Stimulated activated CD4-positive, alpha-beta T cell treated with anti-CD3 and anti-CD28 coated beads, TNF-alpha, amount 100 ng/mL, for 4 hours (primary cell): ENCODE data around the gene RBMS3.
"Not testable (repeated sequence)": the region's sequence is repeated elsewhere in the genome, so short reads cannot be mapped to it uniquely, and the experiment has no call there.

Experiments
- DNase-seq, 3 experiments: peaks; one replicate each; pipeline ENCODE4 v3.0.0-alpha.2; 2020; ENCODE audit warnings: low read depth in 3 of 3

Gene RBMS3

DNA sequence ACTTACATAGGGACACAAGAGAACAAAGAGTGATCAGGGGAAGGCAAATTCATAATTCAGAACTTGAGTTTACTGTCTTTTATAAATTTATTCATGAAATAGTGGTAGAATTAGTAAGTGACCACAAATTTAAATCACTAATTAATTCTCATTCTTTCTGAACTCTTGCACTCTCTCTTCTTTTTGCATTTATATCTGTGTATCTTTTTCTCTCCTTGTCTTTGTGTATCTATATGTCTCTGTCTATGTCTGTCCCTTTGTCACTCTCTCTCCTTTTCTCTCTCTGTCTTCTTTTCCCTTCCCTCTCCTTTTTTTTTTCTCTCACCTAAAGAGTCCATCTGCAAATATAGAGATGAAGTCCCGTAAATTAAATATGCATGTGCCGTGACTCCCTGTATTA, 31.5 kb downstream of the RBMS3 start:
- DNase-seq, result no peak

DNA sequence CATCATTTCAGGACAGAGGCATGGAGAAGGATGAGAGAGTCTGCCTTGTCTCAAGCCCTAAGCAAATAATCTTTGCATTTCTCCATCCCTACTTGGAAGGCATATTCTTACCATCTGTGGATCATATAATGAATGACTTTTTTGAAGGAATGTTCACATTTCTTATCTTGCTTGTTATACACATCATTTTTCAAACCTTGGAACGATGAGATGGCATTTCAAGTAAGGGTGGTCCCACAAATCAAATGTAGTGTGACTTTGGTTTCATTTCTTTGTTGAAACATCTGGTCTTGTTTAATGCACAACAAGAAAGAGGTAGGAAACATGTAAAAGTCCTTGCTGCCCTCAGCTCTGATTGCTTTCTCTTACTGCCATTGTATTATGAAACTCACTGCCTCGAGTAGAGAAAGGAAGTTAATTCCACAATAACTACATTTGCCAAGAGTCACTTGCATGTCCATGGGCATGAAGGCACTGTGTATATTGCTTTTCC, 32.1 kb downstream of the RBMS3 start:
- DNase-seq, result no peak

DNA sequence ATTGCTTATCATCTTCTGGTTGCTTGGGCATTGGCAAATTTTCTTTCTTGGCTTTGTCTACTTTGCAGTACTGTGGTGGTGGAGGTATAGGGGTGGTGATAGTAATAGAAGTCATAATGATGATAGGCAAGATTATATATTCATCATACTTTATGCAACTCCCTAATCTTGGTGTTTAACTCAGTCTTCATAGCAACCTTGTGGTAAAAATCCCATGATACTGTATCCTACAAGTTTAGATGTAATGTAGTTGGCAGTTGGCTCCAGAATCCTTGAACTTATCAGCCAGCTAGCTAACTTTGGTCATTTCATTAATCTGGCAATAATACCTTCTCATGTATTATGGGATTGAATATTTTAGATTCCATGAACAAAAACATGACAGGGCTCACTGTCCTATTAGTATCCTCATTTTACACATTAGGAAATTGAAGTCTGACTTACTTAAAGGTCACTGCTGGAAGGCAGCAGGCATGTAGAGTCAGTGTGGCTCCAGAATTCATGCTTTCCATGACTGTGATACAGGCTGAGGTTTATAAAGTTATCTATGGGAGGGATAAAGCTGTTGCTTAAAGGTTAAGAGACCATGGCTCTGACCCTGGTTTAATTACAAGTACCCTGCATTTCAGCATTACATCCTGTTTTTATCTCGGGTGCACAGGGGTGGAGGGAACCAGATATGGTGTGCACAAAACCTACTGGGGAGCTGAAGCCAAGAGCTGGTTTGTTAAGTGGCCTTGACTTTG, 33.3 kb downstream of the RBMS3 start:
- DNase-seq, result no peak

DNA sequence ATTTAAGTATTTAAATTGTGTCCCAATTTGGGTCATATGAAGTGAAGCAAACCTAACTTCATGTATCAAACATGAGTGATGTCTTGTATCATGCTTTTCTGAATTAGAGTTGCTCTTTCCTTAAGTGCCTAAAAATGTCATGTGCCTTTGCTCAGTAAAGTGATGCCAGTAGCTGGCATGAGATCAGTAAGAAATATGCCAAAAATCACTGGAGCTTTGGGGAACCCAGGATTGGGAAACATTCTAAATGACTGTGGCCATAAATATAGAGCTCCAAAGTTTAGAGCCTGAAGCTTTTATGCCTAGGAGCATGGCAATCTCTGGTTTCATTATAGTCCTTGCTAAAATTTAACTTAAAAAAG, 33.8 kb downstream of the RBMS3 start:
- DNase-seq, result no peak

DNA sequence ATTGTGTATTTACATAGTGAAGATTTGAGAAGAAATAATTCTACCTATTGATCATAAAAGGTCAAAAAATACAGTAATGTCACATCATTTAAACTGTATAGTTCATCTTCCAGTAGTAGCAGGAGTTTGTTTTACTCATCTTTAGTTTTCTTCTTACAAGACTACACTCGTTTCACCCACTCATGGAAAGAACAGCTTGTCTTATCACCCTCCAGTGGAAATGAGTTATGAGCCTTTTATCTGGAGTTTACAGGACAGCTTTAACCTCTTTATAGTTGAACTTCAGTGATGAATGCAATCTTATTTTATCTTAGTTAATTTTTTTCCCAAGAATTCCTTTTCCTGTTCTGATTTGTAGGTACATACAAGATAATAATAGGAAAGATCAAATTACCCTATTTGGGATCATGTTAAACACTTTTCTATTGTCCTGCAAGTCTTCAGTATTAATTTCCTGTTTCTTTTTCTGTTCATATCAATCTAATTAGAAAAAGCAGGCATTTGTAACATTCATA, 36.8 kb downstream of the RBMS3 start:
- DNase-seq, result no peak

DNA sequence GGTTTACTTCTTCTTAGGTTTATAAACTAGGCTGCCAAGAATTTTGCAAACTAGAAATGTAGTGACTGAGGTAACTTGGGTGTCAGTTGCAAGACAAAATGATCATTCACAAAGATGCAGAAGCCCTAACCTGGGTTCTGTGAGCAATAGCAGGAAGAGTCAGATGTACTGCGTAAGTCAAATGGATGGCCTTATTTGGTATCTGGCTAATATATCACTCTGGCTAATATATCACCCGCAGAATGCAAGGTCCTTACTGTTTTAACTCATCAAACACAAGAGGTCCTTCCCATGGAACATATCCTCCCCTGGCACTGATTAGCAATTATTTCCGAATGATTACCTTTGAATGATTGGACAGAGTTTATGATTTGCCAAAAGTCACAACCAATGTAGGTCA, 37.4 kb downstream of the RBMS3 start:
- no peak for DNase-seq

DNA sequence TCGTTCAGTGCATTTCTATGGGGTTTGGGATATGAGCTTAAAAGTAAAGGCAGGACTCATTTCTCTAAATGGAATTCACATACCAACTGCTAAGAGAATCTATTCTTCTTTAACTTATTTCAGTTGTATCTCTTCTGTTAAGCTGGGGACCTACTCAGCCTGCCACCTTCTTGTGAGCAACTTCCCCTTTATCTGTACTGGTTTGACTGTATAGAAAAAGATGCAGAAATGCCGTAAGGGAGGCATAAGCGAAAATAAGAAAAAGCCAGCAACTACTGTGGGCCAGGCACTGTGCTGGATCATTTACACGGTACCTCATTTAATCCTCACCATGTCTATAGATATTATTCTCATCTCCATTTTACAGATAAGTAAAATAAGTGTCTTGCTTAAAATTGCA, 38.4 kb downstream of the RBMS3 start:
- DNase-seq, result no peak

DNA sequence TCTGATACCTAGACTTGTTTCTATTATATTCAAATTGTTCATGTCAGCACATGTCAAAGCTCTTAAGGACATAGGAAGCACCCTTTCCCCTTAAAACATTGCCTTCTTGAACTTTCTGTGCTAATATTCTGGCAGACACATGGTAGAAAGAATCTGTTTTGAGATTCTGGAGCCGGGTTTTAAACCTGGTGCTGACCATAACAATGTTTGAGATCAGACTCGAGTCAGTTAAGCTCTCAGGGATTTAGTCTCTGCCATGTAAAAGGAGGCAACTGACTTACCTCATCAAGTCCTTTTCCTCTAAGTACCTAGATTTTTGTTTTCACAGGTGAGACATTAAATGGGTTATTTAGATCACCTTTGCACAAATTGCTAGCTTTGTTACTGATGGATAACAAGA, 38.9 kb downstream of the RBMS3 start:
- no peak for DNase-seq

DNA sequence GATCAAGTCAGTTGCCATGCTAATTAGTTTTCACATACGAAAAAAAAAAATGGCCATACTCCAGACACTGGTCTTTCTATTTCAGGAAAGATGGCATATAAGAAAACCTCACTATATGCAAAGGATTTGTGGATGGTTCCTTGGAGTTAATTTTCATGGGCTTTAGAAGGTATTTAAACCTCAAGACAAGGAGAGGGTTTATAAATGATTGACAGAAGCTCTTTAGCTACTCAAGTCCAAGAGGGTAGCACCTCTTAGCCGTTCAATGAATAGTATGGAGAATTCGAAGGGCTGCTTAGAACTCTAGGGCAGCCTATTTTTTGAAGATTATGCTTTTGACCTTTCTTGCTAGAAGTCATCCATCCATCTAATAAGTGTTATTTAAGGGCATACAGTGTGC, 41.7 kb downstream of the RBMS3 start:
- no peak for DNase-seq

DNA sequence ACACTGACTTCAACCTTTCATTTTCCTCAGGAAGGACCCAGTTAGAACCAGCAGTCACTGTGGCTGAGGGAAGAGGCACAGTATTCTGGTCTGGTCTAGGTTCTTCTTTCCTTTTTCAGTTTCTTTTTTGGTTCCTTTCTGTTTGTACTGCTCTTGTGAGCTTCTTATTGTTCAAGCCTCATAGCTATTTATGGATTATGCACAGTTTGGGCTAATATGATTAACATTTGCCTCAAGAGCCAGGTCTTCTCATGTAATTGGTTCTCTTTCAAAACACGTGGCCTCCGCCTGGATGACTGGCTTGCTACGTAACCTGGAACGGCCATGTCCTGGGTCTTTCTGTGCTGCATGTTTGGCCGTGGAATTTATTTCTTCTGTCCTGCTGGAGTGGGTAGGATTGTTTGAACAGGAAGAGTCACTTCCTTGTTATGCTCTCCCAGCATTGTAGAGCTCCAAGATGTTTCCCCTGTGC, 43.3 kb downstream of the RBMS3 start:
- no peak for DNase-seq

DNA sequence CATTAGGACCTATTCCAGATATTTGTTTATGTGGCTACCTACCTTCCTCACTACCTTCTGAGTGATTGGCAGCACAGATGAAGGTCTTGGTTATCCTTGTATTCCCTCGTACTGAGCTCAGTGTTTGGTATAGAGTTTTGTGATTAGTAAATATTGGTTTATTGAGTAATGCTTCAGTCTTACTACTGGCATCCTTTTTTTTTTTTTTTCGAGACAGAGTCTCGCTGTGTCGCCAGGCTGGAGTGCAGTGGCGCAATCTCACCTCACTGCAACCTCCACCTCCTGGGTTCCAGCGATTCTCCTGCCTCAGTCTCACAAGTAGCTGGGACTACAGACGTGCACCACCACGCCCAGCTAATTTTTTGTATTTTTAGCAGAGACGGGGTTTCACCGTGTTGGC, 45.7 kb downstream of the RBMS3 start:
- DNase-seq, result not testable (repeated sequence)

DNA sequence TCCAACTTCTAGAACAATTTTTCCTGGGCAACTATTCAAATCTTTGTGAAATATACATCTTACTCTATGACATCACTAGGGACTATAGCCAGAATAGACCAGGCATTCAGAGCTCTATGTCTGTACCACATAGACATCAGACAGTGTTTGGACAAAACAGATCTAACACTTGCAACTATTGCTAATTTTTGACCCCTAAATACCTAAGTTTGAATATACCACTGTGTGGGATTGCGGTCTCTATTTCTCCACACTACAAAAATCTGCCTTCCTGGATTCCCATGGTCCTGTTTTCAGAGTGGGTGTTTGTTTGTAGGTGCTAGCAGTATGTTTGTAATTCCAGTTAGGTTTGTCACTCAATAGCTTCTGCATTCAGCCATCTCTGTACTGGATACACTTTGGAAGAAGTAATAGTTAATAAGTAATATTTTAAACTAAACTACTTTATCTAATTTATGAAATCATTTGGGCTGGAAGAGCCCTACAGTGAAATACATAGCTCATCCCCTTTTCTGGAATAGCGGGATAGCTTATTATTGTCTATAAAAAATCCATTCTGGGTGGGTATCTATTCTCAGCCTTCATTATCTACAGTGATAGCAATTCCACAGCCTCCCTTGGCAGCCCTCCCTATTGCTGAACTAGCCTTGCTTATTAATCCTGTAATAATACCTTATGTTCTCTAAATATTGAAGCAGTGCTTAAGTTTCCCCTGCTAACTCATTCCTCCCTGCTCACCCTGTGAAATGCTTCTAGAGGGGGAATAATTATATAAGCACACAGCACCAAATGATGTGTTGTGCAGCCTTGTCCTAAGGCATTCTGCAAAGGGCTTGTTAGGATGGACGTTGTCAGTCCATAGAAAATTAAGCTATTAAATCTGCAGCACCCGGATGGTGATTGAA, 49.4 kb downstream of the RBMS3 start:
- DNase-seq, result no peak

DNA sequence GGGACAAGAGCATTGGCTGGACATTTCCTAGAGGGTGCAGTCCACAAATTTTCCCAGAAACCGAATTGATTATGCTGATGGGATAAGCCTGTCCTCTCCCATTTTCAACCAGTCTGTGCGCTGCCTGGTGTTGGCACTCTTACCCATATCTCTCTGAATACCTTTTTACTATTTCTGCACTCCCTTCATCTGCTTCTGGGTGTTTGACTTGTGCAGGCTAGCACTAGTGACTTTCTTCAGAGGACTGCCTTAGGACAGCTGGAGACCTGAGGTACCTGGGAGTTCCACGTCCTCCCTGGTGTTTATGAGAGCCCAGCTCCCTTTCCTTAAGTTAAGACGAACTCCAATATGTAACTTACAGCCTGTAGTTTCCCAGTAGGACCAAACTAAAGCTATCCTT, 50.2 kb downstream of the RBMS3 start:
- DNase-seq, result no peak

DNA sequence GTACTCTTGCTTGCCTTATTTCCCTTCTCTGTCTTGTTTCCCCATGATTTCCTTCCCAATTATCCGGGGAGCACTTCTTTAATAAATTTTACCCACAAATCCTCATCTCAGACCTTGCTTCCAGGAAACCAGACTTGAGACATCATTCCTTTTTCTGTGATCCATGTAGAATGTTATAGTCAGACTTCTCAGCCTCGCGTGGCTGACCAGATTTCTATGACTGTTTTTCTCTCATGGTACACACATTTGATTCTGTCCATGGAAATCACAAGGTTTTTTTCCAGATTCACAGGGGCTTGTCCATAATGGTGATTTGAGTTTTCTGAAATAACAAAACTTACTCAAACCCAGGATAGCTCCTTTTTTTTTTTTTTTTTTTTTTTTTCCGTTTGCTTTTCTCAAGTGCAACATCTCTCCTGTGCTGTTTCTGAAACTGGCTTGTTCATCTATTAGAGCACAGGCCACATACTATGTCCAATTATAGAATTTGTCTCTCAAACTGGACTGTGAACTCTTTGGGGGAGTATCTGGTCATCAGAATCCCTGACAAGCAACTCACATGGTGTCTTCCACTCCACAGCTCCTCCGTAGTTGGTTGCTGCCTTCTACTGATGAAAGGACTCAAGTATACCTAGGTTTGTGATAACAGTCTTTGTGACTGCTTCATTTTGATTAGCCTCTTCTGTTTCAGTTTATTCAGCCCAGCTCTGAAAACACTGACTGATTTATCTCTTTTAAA, 50.8 kb downstream of the RBMS3 start:
- no peak for DNase-seq

DNA sequence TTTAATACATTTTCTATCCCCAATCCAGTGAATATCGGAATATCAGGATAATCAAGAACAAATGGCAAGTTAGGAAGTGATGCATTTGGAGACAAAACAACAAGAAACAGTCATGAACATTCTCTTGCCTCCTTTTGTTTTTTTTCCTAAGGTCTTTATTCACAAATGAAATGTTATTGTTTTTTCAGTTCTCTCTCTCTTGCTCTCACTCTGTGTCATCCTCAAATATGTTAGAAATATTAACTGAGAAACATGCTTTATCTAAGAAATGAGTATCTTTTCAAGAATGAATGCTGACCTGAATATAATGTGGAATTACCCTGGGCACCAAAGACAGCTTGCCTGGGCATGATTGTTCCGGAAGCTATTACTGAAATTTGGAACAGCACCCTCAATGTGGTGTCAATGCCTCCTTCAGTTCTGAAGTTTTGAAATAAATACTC, 51.3 kb downstream of the RBMS3 start:
- DNase-seq, result no peak

DNA sequence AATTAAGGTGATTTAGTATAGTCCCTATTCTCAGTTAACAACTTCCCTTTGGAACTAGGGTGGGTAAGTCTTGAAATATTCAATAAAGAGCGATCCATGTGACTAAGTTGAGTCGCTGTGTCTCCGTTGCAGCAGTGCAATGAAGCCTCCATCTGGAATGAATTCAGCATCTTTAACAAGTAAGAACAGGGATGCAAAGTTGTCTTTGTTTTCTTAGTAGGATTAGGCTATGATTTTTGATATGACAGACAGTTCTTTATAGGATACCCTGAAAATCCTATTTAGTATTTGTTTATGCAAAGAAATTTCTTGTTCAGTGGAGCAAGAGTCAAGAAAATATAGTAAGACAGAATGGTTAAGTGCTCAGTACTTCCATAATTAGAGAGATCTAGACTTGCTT, 52.7 kb downstream of the RBMS3 start:
- DNase-seq, result no peak

DNA sequence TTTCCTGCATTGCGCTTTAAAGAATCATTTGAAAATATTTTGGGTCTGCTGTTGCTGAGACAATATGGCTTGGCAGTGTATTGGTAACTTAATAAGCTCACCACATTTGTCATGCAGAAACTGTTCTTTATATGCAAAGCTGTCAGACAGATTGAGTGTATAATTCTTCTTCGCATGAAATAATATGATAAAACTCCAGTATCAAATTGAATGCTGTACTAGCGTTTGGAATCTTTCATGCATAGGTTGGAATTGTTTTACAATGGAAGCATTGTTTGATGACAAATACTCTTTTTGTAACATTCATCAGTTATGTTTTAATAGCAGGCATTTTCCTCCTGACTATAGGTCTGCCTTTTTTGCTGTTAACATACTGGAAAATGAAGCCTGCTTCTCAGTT, 53.8 kb downstream of the RBMS3 start:
- no peak for DNase-seq

DNA sequence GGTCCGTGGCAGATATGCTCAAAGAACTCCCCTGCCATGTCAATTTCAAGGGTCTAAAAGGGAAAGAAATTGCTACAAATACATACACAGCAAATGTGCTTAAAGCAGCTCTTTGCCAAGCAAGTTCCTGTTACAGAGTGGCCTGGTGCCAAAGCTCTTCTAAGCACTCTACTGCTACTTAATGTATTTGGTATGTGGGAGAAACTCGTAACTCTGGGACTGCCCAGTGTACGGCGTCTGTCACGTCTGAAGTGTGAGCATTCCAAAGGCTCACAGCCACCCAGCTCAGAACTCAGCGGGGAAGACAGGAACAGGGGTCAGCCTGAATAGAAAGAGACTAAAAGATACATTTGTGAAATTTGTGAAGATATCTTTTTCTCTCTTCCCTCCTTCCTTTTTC, 54.6 kb downstream of the RBMS3 start:
- DNase-seq, result no peak

DNA sequence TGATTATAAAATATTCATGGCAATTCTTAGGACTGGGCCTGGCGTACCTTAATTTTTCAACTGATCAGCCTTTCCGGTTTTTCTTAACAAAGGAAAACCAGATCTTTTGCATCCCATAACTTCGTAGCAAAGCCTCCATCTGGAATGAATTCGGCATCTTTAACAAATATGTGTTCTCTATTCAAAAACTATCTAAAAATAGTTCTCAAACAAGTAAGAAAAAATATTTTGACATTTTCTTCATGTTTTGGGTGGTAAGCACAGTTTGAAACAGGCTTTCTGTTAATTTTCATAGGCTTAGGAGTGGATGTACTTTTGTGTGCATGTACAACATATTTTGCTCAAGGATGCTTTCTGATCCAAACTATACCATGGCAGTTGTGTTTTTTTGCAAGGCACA, 55.1 kb downstream of the RBMS3 start:
- DNase-seq, result no peak

DNA sequence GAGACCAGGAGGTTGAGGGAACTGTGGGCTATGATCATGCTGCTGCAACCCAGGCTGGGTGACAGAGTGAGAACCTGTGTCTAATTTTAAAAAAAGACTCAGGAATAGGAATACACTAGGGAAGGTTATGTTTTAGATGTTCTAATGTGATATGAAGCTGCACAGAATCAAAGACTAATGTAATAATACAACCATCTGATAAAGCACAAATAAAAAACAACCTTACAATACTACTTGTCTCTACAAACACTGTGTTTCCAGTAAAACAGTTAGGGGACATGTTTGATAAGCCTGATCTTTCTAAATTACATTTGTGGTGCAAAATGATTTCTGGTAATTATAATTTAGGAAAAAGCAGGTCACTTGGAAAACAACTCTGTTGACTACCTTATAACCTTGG, 56.7 kb downstream of the RBMS3 start:
- no peak for DNase-seq

DNA sequence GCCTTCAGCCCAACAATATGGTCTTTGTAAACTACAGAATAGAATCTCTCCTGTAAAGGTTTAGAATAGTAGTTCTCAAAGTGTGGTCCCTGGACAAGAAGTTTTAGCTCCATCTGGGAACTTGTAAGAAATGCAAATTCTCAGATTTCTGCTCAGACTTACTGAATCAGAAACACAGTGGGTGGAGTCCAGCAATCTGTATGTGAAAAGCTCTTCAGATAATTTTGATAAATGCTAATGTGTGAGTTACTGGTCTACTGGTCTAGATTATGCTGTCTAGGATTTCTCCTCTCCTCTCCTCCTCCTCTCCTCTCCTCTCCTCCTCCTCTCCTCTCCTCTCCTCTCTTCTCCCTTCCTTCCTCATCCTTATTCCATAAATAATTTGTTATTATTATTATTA, 57.5 kb downstream of the RBMS3 start:
- DNase-seq, result no peak
